Astrocyte of the hippocampus (primary cell): ENCODE measurements around the gene TBC1D17.

Experiments
- DNase-seq: peaks from one replicate; pipeline ENCODE4 v3.0.0; 2011; ENCODE audit warnings: low read depth, low spot score

Gene TBC1D17

GRCh38 chr19:49848938-49849337, 28.6 kb upstream of the TBC1D17 start:
- no peak for DNase-seq

GRCh38 chr19:49849433-49850220, 27.9 kb upstream of the TBC1D17 start:
- DNase-seq = no peak

- DNase-seq = no peak
These were observed 27.3 kb upstream of the TBC1D17 start for GRCh38 chr19:49850221-49850486.

DNA sequence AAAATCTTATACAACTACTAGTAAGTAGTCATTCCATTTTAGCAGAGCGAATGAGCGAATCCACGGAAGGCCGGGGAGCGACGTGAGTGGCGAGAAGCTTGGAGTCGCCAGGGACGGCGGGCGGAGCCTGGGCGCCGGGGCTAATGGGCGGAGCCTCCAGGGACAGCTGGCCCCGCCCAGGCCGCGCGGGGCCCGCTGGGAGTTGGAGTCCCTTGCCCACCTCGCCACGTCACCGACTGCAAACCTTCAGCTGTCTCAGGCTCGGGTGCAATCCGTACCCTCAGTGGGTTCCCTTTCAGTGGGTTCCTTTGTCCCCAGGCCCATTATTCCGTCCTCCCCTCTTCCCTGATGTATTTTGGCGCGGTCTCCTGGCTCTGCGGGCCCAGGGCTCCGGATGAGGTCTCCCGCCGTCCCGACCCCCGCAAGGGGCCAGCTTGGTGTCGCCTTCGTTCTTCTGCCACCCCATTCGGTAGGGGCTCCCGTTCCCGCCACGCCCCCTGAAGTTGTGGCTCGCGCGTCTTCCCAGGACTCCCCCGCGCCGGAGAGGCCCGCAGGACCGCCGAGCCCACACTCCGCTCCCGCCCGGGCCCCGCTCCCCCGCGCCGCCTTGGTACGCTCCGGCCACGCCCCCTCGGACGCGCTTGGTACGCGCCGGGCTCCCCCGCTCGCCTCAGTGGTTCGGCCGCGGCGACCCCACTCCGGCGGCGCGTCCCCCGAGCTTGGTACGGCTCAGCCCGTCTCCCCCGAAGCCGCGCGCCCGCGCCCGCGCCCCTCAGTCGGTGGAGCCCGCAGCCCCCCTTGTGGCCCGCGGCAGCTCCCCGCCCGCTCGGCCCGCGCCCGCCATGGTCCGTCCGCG, 26.8 kb upstream of the TBC1D17 start, which contains the start of gene PTOV1:
PTOV1 (plus strand) TSS at position 673 of the 856 bp plus-strand sequence.
- peak; percentile 96 for DNase-seq

DNA sequence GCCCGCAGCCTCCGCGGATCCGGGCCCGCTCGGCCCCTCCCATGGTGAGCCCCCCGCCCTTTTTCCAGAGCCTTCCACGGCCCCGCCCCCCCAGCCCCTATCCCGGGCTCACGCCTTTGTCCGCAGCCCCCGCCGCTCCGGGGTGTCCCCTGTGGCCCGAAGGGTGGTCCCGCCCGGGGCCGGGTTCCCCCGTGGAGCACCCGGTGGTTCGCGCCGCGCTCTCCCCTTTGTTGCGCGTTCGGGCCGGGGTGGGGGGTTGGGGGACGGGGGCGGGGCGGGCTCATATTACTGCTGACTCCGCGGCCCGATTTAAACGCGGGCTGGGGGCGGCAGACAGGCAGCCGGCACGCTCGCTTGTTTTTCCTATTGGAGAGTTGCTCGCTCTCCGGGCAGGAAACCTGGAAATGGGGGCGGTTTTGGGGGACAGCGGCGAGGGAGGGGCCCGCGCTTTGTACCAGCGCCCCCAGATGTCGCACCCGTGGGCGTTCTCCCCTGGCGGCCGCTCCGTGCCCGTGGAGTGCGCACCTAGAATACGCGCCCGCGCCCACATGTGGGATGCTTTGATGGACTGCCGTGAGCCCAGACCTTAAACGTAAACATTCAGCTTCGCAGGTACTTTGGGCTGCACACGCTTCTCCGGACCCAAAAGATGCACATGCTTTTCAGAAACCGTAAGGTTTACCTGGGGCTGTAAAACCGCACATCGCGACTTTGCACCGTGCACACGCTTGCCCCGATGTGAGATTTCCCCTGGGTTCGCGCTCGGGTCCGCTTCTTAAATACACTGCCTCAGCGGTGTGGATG, 25.8 kb upstream of the TBC1D17 start:
- peak; percentile 53 for DNase-seq

DNA sequence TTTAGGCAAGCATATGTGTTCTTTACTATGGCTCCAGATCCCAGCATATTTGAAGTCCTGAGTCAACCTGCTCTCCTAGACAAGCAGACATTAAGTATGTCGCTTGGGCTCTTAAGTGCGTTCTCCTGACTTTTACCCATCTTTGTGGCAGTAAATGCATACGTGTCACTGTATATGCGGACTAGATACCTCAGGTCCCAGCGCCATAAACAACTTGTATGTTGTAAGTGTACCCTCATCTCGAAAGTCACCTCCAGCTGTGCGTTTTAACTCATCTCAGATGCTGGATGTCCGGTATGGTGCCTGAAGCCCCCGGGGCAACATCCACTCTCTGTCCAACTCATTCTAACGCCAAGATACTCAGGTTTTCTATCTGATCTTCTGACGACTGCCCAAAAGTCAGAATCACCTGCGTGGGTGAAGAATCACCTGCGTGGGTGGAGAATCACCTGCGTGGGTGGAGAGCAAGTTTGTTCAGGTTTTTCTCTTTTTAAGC, 24.8 kb upstream of the TBC1D17 start:
- peak; percentile 29 for DNase-seq

- no peak for DNase-seq
These were observed 23.6 kb upstream of the TBC1D17 start for GRCh38 chr19:49853852-49854377.

GRCh38 chr19:49854378-49855263, 22.9 kb upstream of the TBC1D17 start:
- no peak for DNase-seq

DNA sequence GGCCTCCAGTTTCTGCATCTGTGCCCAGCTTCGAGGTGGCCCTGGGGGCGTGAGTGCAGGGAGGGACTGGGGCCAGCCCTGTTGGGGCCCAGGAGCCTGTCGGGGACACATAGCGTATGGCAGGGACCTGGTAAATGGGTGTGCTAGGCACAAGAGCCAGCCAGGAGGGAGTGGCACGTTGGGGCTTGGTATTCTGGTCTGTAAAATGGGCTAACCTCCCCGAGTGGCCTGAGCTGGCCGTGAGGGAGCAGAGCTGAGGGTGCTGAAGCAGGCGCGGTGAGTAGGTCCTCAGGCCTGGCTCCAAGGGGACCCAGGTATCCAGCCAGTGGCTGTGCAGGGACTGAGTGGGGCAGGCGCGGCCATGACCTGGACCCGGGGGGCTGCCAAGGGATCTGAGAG, 22.2 kb upstream of the TBC1D17 start:
- DNase-seq = no peak

DNA sequence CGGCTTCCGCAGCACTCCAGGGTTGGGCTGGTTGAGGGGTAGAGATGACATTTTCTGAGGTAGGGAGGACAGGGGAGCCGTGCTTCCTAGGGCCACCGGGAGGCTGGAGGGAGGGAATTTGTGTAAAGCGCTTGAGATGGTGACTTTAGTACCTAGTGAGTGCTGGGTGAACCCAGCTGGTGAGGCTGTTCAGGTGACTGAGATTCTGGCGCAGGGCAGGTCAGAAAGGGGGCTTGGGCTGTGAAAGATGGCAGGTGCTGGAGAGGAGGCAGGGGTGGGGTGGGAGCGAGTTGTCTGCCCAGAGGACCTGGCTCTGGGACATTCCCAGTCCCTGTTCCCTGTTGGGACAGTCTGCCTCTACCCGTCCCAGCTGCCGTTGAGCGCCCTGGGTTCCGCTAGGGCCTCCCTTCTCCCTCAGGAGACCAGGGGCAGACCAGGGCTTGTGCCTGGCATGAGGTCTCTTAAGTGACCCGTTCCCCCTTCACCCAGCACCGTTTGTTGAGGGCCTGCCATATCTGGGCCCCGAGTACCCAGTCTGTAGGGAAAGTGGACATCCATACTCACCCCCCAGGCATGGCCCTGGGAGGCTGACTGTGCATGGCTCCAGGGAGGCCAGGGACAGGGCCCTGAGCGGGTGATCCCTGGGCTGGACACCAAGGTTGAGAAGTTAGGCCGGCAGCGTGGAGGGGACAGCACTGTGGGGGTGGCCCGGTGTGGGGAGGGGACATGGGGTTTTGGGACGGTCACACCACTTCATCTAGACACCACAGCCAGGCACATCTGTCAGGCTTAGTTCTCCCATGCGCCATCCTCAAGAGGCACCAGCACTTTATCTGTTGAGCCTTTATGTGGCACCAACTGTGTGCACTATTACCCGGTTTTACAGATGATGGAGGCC, 21.6 kb upstream of the TBC1D17 start:
- no peak for DNase-seq

GRCh38 chr19:49856574-49857021, 20.9 kb upstream of the TBC1D17 start:
- DNase-seq = no peak

DNA sequence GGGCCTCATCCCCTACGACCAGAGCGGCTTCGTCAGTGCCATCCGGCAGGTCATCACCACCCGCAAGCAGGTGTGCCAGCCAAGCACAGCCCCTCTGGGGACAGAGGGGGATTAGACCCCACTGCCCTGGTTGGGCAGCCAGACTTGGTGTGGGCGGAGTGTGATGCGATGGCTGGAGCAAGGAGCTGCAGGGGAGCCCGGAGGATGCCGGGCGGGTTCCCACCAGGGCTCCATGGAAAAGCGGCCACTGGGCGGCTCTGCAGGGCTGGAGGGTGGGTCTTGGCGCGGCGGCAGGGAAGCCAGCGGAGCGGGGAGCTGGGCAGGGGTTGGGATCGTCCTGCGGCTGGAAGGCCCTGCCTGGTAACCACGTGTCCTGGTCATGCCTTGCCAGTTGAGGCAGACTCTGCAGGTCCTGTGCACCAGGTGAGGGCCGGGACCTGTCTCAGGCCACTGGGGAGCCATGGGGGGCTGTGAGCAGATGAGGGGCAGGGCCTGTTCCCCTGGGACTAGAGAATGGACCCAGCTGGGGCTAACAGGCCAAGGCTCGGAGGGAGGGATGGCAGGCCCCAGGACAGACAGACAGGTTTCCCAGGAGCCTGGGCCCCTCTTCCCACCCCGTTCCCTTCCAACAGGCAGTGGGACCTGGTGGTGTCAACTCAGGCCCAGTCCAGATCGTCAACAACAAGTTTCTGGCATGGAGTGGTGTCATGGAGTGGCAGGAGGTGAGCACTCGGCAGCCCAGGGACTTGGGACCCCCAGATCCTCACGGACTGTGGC, 20.3 kb upstream of the TBC1D17 start:
- no peak for DNase-seq

DNA sequence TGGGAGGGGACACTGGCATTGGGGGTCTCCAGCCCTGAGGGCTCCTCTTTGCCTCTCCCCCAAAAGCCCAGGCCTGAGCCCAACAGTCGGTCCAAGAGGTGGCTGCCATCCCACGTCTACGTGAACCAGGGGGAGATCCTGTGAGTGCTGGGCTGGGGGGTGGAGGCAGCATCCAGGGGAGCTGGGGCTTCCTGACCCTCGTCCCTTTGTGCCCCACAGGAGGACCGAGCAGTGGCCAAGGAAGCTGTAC, 19.7 kb upstream of the TBC1D17 start:
- no peak for DNase-seq

- peak; percentile 45 for DNase-seq
These were observed 19.2 kb upstream of the TBC1D17 start for GRCh38 chr19:49858088-49858985.

- DNase-seq = no peak
These were observed 17.7 kb upstream of the TBC1D17 start for GRCh38 chr19:49859682-49860335.

DNA sequence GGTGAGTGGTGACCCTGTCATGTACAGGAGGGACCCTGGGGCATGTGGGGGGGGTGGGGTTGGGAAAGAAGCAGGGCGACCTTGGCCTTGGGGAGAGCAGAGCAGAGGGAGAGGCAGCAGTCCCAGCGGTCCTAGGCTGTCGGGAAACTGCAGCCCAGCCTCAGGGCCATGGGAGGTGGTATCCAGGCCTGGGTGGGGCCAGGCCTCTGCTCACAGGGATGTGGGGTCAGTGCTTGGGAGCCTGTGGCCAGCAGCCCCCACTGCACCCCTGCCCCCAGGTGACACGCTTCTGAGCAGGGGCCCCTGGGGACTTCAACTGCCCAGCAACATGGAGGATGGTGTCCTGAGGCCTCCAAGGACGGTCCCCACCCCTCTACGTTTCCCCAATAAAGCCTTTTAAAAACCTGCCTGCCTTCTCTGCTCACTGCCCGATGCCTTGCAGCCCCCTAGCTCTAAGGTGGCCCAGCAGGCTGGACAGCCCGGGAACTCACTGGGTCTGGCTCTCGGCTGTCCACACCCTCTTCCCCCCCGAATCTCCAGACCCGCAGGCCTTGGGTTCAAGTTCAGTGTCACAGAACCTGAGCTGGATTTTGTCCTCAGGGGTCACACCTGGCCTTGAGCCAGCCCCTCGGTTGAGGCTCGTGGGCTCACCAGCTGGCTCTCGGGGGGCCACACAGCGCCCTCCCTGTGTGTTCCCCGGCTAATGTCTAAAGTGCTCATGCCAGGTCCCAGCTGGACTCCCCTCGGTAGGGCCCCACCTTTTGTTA, 17.0 kb upstream of the TBC1D17 start:
- no peak for DNase-seq

DNA sequence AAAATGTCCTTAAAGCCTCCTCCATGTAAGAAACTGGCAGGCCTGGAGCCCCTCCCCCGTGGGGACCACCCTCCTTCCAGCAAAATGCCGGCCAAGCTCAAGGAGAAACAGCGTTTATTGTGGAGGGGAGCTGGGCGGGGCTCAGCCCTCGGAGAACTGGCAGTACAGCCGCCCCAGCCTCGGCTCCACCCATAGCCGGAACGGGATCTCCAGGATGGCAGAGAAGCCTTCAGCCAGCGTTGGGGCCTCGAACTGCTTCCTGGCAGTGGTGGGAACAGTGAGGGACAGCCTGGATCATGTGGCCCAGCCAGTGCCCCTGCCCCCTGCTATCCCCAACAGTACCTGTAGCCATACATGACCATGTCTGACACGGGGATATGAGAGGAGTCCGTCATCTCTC, 16.4 kb upstream of the TBC1D17 start:
- peak; percentile 70 for DNase-seq
